GM18526 (cell line): Measurements from ENCODE around the gene LXN.

Source experiments
- POLR2A ChIP-seq: IDR thresholded peaks from 3 replicates; pipeline ENCODE4 v1.6.1; 2011; ENCODE audit not compliant: insufficient read length; ENCODE audit errors: extremely low read depth

Gene LXN

DNA sequence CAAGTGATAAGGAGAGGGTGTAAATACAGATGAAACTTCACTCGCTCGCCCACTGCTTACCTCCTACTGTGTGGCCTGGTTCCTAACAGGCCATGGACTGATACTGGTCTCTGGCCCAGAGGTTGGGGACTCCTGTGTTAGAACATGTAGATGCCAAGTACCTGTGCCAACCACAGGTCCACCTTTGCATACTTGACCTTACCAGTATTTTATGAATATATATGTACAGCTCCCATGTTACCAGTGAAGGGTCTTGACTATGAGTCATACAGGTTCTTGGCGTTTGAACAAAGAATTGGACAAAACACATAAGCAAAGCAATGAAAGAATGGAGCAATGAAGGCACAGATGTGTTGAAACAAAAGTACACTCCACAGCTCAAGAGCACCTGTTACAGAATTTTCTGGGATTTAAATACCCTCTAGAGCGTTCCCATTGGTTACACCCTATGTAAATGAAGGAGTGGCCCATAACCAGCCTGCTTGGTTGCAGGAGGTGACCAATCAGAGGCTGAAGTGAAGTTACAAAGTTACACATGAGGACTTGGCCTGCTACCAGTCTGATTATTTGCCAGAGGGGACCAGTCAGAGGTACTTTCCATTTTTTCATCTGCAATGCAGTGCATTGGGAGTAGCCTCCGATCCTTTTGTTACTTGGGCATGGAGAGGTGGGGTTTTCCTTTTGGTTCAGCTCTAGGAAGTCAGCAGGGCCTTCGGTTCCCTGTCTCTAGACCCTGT lies 29.8 kb downstream of the LXN start:
- TF ChIP-seq POLR2A: no peak

DNA sequence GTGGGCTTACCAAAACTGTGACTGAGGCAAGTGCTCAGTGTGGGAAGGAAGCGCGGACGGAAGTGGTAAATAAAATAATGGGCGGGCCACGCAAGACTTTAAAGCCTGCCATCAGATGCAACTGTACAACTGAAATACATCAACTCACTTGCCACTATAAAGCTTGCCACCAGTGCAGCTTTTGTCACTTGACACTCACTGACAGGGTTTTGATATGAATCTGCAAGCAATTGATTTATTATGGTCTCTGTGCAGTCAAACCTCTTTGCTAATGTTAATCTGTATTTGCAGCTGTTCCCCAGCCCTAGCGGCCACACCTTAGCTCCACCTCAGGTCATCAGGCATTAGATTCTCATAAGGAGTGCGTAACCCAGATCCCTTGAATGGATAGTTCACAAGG lies 30.4 kb downstream of the LXN start:
- no peak for TF ChIP-seq POLR2A

DNA sequence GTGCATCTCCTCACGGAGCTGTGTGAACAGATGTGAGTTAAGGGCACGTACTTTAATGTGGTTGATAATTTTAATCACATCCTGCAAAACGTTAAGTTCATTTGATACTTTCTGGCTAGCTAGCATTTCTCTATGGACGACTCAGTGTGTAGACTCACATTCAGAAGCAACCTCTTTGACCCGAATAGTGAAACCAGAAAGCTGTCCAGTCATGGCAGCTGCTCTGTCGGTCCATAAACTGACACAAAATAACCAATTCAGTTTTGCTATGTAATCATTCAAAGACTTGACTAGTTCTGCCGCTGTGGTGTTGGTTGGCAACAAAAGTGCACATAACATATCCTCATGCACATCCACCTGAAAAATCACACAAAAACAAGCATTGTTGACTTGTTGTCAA lies 31.8 kb downstream of the LXN start:
- TF ChIP-seq POLR2A: no peak

DNA sequence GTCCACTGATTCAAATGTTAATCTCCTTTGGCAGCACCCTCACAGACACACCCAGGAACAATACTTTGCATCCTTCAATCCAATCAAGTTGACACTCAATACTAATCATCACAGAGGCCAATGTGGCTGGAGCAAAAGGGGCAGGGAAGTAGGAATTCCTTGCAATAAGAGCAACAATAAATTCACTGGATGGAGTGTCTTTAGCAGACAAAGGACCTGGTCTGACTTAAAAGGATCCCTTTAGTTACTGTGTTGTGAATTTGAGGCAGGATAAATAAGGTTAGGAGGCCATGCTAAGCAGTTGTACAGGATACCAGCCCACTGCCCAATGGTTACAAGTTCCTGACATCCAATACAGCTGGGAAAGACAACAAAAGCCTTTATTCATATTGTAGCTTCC lies 40.5 kb downstream of the LXN start:
- no peak for TF ChIP-seq POLR2A

DNA sequence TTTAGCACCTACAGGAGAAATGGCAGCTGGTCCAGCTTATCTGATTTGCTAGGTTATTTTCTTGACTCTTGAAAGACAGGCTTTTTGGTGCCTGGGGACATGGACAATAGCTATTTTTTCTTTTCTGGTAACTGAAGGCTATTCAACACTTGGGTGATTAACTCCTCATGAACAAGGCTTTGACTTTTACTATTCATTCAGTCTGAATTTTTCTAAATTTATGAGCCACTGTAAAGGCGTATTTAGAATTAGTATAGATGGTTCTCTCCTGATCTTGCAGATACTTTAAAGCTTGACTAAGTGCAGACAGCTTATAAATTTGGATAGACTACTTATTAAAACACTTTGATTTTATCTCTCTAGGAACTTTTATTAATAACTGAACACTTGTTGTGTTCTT lies 46.6 kb downstream of the LXN start:
- TF ChIP-seq POLR2A: no peak

- TF ChIP-seq POLR2A: no peak
Observed at GRCh38 chr3:158617982-158618875, 54.2 kb downstream of the LXN start.
